Activated naive CD4-positive, alpha-beta T cell treated with anti-CD3 and anti-CD28 coated beads, Interleukin-2, amount 50 U/mL, for 24 hours (primary cell): ENCODE data around the gene RTN1.

Experiments
- H3K27ac Mint-ChIP-seq: one replicate; pipeline ENCODE4 v1.8.0; 2021; ENCODE audit warnings: mild to moderate bottlenecking, mixed read lengths
- H3K27me3 Mint-ChIP-seq: one replicate; pipeline ENCODE4 v1.8.0; 2021; ENCODE audit warnings: mixed read lengths
- H3K36me3 Mint-ChIP-seq: one replicate; pipeline ENCODE4 v1.8.0; 2021; ENCODE audit warnings: mixed read lengths
- H3K4me1 Mint-ChIP-seq: one replicate; pipeline ENCODE4 v1.8.0; 2021; ENCODE audit warnings: mixed read lengths
- H3K4me3 Mint-ChIP-seq: one replicate; pipeline ENCODE4 v1.8.0; 2021; ENCODE audit warnings: mild to moderate bottlenecking, mixed read lengths
- H3K9me3 Mint-ChIP-seq: one replicate; pipeline ENCODE4 v1.8.0; 2021; ENCODE audit warnings: mixed read lengths

The RTN1 gene

GRCh38 chr14:59777006-59777579 lies 93.5 kb downstream of the RTN1 start:
- Mint-ChIP-seq H3K27me3 (peaks cover 3% of the 10 kb centered on the region), H3K9me3 (no peaks in the 10 kb centered on the region), H3K36me3 (no peaks in the 10 kb centered on the region), H3K4me3 (no peak overlapping the region), H3K4me1 (no peaks in the 10 kb centered on the region), H3K27ac (no peak overlapping the region)

- no peak overlapping the region for H3K27ac Mint-ChIP-seq
- H3K36me3 Mint-ChIP-seq: no peaks in the 10 kb centered on the region
- H3K27me3 Mint-ChIP-seq: peaks cover 3% of the 10 kb centered on the region
- H3K4me3 Mint-ChIP-seq: no peak overlapping the region
- H3K4me1 Mint-ChIP-seq: no peaks in the 10 kb centered on the region
- no peaks in the 10 kb centered on the region for H3K9me3 Mint-ChIP-seq
These were observed 94.1 kb downstream of the RTN1 start for GRCh38 chr14:59776468-59776867.

- H3K27me3 Mint-ChIP-seq: peaks cover 2% of the 10 kb centered on the region
- H3K4me1 Mint-ChIP-seq: no peaks in the 10 kb centered on the region
- no peaks in the 10 kb centered on the region for H3K9me3 Mint-ChIP-seq
- H3K4me3 Mint-ChIP-seq: no peak overlapping the region
- no peak overlapping the region for H3K27ac Mint-ChIP-seq
- H3K36me3 Mint-ChIP-seq: no peaks in the 10 kb centered on the region
These were observed 98.3 kb downstream of the RTN1 start for GRCh38 chr14:59772233-59772632.

- H3K36me3 Mint-ChIP-seq: no peaks in the 10 kb centered on the region
- peaks cover 2% of the 10 kb centered on the region for H3K27me3 Mint-ChIP-seq
- no peak overlapping the region for H3K27ac Mint-ChIP-seq
- H3K4me3 Mint-ChIP-seq: no peak overlapping the region
- H3K9me3 Mint-ChIP-seq: no peaks in the 10 kb centered on the region
- H3K4me1 Mint-ChIP-seq: no peaks in the 10 kb centered on the region
These were observed 99.0 kb downstream of the RTN1 start for GRCh38 chr14:59771577-59771976.

- H3K9me3 Mint-ChIP-seq: no peaks in the 10 kb centered on the region
- peaks cover 4% of the 10 kb centered on the region for H3K27me3 Mint-ChIP-seq
- no peak overlapping the region for H3K27ac Mint-ChIP-seq
- H3K4me1 Mint-ChIP-seq: no peaks in the 10 kb centered on the region
- H3K36me3 Mint-ChIP-seq: no peaks in the 10 kb centered on the region
- H3K4me3 Mint-ChIP-seq: no peak overlapping the region
These were observed 101.0 kb downstream of the RTN1 start for GRCh38 chr14:59769586-59769985.

- Mint-ChIP-seq H3K27me3 (peaks cover 4% of the 10 kb centered on the region), H3K27ac (no peak overlapping the region), H3K36me3 (no peaks in the 10 kb centered on the region), H3K4me1 (no peaks in the 10 kb centered on the region), H3K9me3 (no peaks in the 10 kb centered on the region), H3K4me3 (no peak overlapping the region)
These were observed 101.7 kb downstream of the RTN1 start for GRCh38 chr14:59768855-59769375.

GRCh38 chr14:59761851-59762250 lies 108.7 kb downstream of the RTN1 start:
- Mint-ChIP-seq H3K27me3 (peaks cover 5% of the 10 kb centered on the region), H3K36me3 (no peaks in the 10 kb centered on the region), H3K4me1 (no peaks in the 10 kb centered on the region), H3K4me3 (no peak overlapping the region), H3K27ac (no peak overlapping the region), H3K9me3 (no peaks in the 10 kb centered on the region)

- H3K36me3 Mint-ChIP-seq: no peaks in the 10 kb centered on the region
- peaks cover 5% of the 10 kb centered on the region for H3K27me3 Mint-ChIP-seq
- H3K4me3 Mint-ChIP-seq: no peak overlapping the region
- no peak overlapping the region for H3K27ac Mint-ChIP-seq
- H3K4me1 Mint-ChIP-seq: no peaks in the 10 kb centered on the region
- no peaks in the 10 kb centered on the region for H3K9me3 Mint-ChIP-seq
These were observed 115.0 kb downstream of the RTN1 start for GRCh38 chr14:59755409-59756135.

- Mint-ChIP-seq H3K4me3 (no peak overlapping the region), H3K27me3 (peaks cover 5% of the 10 kb centered on the region), H3K4me1 (no peaks in the 10 kb centered on the region), H3K36me3 (no peaks in the 10 kb centered on the region), H3K27ac (no peak overlapping the region), H3K9me3 (no peaks in the 10 kb centered on the region)
These were observed 116.3 kb downstream of the RTN1 start for GRCh38 chr14:59754256-59754655.

- H3K4me3 Mint-ChIP-seq: no peak overlapping the region
- H3K27me3 Mint-ChIP-seq: peaks cover 4% of the 10 kb centered on the region
- no peaks in the 10 kb centered on the region for H3K9me3 Mint-ChIP-seq
- no peaks in the 10 kb centered on the region for H3K36me3 Mint-ChIP-seq
- H3K4me1 Mint-ChIP-seq: no peaks in the 10 kb centered on the region
- H3K27ac Mint-ChIP-seq: no peak overlapping the region
These were observed 117.1 kb downstream of the RTN1 start for GRCh38 chr14:59753512-59753911.

- Mint-ChIP-seq H3K4me3 (no peak overlapping the region), H3K27me3 (peaks cover 4% of the 10 kb centered on the region), H3K4me1 (no peaks in the 10 kb centered on the region), H3K27ac (no peak overlapping the region), H3K9me3 (no peaks in the 10 kb centered on the region), H3K36me3 (no peaks in the 10 kb centered on the region)
These were observed 119.0 kb downstream of the RTN1 start for GRCh38 chr14:59751578-59751977.

- H3K4me1 Mint-ChIP-seq: no peaks in the 10 kb centered on the region
- no peak overlapping the region for H3K4me3 Mint-ChIP-seq
- no peaks in the 10 kb centered on the region for H3K36me3 Mint-ChIP-seq
- H3K27ac Mint-ChIP-seq: no peak overlapping the region
- H3K9me3 Mint-ChIP-seq: peaks cover 10% of the 10 kb centered on the region
- no peaks in the 10 kb centered on the region for H3K27me3 Mint-ChIP-seq
These were observed 130.8 kb downstream of the RTN1 start for GRCh38 chr14:59739794-59740193.

GRCh38 chr14:59728304-59728703 lies 142.3 kb downstream of the RTN1 start:
- H3K27ac Mint-ChIP-seq: no peak overlapping the region
- no peak overlapping the region for H3K4me3 Mint-ChIP-seq

GRCh38 chr14:59727073-59727661 lies 143.4 kb downstream of the RTN1 start:
- no peaks in the 10 kb centered on the region for H3K27me3 Mint-ChIP-seq
- H3K27ac Mint-ChIP-seq: no peak overlapping the region
- no peaks in the 10 kb centered on the region for H3K36me3 Mint-ChIP-seq
- no peaks in the 10 kb centered on the region for H3K4me1 Mint-ChIP-seq
- H3K9me3 Mint-ChIP-seq: peaks cover 6% of the 10 kb centered on the region
- H3K4me3 Mint-ChIP-seq: no peak overlapping the region

More at GRCh38 chr14:59728304-59728703, 142.3 kb downstream of the RTN1 start:
- Mint-ChIP-seq H3K4me1 (no peaks in the 10 kb centered on the region), H3K27me3 (no peaks in the 10 kb centered on the region), H3K9me3 (peaks cover 6% of the 10 kb centered on the region), H3K36me3 (no peaks in the 10 kb centered on the region)

GRCh38 chr14:59711080-59711479 lies 159.5 kb downstream of the RTN1 start:
- no peaks in the 10 kb centered on the region for H3K4me1 Mint-ChIP-seq

More at GRCh38 chr14:59711080-59711479, 159.5 kb downstream of the RTN1 start:
- Mint-ChIP-seq H3K4me3 (no peak overlapping the region), H3K27ac (no peak overlapping the region), H3K9me3 (no peaks in the 10 kb centered on the region), H3K36me3 (no peaks in the 10 kb centered on the region), H3K27me3 (no peaks in the 10 kb centered on the region)
